GM23338 (cell line): ENCODE data around the gene PAPOLB.

Experiments used
- CREB1 ChIP-seq: fragments of 250-450 bp; sonication (Bioruptor Pico); IDR thresholded peaks from 2 replicates; pipeline ENCODE4 v1.5.0; 2020; ENCODE audit warnings: low read depth, mild to moderate bottlenecking, moderate library complexity
- CTCF ChIP-seq, 2 experiments: fragments of 200-600 bp in 1 of 2; sonication (generic) in 1 of 2; conservative IDR thresholded peaks; 2 replicates each; pipeline versions ENCODE4 v1.5.1 to v1.6.1; 2016 to 2017; ENCODE audit warnings: antibody characterized with exemption in 2 of 2, low read depth in 2 of 2, mild to moderate bottlenecking in 2 of 2, moderate library complexity in 1 of 2
- EZH2 ChIP-seq: fragments of 200-600 bp; sonication (generic); IDR thresholded peaks from one replicate; pipeline ENCODE4 v1.8.0; 2017; ENCODE audit warnings: antibody characterized with exemption, mild to moderate bottlenecking, low read depth; ENCODE audit not compliant: unreplicated experiment
- POLR2AphosphoS5 ChIP-seq: IDR thresholded peaks from 2 replicates; pipeline ENCODE4 v1.6.1; 2016; ENCODE audit warnings: antibody characterized with exemption, low read depth
- TF ChIP-seq, protein P1 (sequence below): IDR thresholded peaks from one replicate; pipeline ENCODE4 v1.6.1; 2018; ENCODE audit warnings: antibody characterized with exemption; ENCODE audit not compliant: unreplicated experiment

DNA sequence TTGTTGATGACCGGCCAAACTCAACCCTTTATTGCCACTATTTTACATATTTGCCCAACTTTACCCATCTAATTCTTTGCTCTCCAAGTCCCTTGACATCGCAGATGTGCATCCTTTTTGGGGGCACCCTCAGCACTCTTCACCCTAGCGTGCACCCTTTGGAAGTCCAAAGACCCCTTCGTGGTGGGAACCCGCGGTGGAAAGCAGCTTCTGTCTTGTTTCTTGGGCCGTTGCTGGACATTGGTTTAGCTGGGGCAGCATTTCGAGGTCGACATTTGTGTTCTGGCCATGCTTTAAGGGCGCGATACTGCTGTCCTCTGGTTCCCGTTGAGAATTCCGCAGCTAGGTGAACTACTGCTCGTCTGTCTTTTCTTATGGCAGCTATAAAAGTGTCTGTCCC, 326 bp upstream of the PAPOLB start:
- TF ChIP-seq CTCF (conservative IDR thresholded peaks at IDR 0.05; ENCODE audit: low read depth in 2 of 2) (no peak), EZH2 (no peak), CREB1 (CRISPR knock-in tag) (no peak), POLR2AphosphoS5 (no peak)
- TF ChIP-seq, protein P1, sequence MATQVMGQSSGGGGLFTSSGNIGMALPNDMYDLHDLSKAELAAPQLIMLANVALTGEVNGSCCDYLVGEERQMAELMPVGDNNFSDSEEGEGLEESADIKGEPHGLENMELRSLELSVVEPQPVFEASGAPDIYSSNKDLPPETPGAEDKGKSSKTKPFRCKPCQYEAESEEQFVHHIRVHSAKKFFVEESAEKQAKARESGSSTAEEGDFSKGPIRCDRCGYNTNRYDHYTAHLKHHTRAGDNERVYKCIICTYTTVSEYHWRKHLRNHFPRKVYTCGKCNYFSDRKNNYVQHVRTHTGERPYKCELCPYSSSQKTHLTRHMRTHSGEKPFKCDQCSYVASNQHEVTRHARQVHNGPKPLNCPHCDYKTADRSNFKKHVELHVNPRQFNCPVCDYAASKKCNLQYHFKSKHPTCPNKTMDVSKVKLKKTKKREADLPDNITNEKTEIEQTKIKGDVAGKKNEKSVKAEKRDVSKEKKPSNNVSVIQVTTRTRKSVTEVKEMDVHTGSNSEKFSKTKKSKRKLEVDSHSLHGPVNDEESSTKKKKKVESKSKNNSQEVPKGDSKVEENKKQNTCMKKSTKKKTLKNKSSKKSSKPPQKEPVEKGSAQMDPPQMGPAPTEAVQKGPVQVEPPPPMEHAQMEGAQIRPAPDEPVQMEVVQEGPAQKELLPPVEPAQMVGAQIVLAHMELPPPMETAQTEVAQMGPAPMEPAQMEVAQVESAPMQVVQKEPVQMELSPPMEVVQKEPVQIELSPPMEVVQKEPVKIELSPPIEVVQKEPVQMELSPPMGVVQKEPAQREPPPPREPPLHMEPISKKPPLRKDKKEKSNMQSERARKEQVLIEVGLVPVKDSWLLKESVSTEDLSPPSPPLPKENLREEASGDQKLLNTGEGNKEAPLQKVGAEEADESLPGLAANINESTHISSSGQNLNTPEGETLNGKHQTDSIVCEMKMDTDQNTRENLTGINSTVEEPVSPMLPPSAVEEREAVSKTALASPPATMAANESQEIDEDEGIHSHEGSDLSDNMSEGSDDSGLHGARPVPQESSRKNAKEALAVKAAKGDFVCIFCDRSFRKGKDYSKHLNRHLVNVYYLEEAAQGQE: no peak
